Measurements from ENCODE around the gene KBTBD13. TPM values are rescaled to one million over a fixed set of nuclear protein-coding genes. Genes with fewer than 3 reads are reported as not detected.

The KBTBD13 gene
- total RNA-seq, 1 experiment from 2014 or later: not detected

DNA sequence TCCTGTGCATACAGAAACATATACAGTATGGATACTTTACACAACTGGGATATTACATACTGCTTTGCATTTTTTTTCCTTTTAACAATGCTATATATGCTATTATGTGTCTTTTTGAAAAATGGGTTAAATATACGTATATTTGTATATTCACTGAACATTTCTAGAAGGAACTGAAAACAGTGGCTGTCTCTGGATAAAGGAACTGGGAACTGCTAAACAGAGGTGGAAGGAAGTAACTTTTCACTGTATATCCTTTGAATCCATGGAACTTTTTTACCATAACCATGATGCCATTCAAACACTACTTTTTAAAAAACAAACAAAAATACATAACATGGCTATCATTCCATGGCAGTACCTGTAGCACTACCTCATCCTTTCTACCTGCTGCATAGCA lies 49.0 kb upstream of the KBTBD13 start:
- in situ Hi-C loops (cut with HindIII; ENCODE audit: low pct_unique_long_range_greater_than_20kb, low sequenced_read_pairs): no loop called here

DNA sequence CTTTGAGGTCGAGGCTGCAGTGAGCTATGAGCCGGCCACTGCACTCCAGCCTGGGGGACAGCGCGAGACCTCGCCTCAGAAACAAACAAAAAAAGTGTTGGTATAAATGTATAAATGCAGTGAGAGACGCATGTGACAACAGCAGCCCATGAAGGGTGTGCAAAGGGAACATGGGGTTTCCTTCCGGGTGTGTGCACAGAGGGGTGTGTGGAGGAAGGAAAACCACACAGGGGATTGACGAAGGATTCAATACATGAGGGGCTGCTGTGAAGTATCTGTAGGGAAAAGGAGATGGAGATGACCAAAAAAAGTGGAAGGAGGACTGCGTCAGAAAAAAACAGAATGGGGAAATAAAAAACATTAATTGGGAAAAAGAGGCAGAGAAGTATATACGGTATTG lies 48.2 kb upstream of the KBTBD13 start:
- Histone ChIP-seq H3K4me1 (ENCODE audit: control insufficient read depth, insufficient read depth, low read length) (peaks cover 11% of the 10 kb centered on the region), H3K4me3 (ENCODE audit: low read depth in 2 of 2, low read length in 2 of 2) (peak overlapping the region; percentile 79 to 83), H3K27me3 (ENCODE audit: control insufficient read depth, insufficient read depth, low read length) (no peaks in the 10 kb centered on the region), H3K36me3 (ENCODE audit: control insufficient read depth, insufficient read depth, low read length) (peaks cover 6% of the 10 kb centered on the region), H3K9me3 (ENCODE audit: control insufficient read depth, insufficient read depth, low read depth, low read length) (no peaks in the 10 kb centered on the region), H3K27ac (ENCODE audit: low read length) (peak overlapping the region; percentile 83)
- in situ Hi-C loops (cut with HindIII; ENCODE audit: low pct_unique_long_range_greater_than_20kb, low sequenced_read_pairs): no loop called here
- intact Hi-C loops (cut with micrococcal nuclease; ENCODE audit: unreplicated experiment): no loop called here
- no TSS peak for BruUV-seq (replicated peaks)
- TF ChIP-seq, protein P1, sequence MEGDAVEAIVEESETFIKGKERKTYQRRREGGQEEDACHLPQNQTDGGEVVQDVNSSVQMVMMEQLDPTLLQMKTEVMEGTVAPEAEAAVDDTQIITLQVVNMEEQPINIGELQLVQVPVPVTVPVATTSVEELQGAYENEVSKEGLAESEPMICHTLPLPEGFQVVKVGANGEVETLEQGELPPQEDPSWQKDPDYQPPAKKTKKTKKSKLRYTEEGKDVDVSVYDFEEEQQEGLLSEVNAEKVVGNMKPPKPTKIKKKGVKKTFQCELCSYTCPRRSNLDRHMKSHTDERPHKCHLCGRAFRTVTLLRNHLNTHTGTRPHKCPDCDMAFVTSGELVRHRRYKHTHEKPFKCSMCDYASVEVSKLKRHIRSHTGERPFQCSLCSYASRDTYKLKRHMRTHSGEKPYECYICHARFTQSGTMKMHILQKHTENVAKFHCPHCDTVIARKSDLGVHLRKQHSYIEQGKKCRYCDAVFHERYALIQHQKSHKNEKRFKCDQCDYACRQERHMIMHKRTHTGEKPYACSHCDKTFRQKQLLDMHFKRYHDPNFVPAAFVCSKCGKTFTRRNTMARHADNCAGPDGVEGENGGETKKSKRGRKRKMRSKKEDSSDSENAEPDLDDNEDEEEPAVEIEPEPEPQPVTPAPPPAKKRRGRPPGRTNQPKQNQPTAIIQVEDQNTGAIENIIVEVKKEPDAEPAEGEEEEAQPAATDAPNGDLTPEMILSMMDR (IDR thresholded peaks at IDR 0.05): no peak
- TF ChIP-seq SIN3A (IDR thresholded peaks at IDR 0.05; ENCODE audit: borderline replicate concordance, insufficient read depth, low read depth, low read length): no peak
- no peak for TF ChIP-seq REST (IDR thresholded peaks at IDR 0.05; ENCODE audit: insufficient read depth in 1 of 2, low read depth in 2 of 2, low read length in 1 of 2)
- no peak for TF ChIP-seq TCF7L2 (IDR thresholded peaks at IDR 0.05; ENCODE audit: low read depth, low read length)
- no peak for TF ChIP-seq POLR2AphosphoS5 (IDR thresholded peaks at IDR 0.05; ENCODE audit: low read depth, low read length)
- ChIA-PET CTCF (no interaction called here), POLR2A (no interaction called here)
- ATAC-seq: no peak
- DNase-seq (ENCODE audit: low read depth, low spot score): no peak

More for the DNA sequence above, 49.0 kb upstream of the KBTBD13 start:
- ChIA-PET POLR2A (no interaction called here), CTCF (interaction anchor here (0.6 kb wide), 1 partner anchor 27 kb away, joined by 4 read pairs; no protein-coding TSS in a partner anchor)
- DNase-seq (ENCODE audit: low read depth, low spot score) (no peak), ATAC-seq (no peak)
- peaks cover 6% of the 10 kb centered on the region for H3K36me3 ChIP-seq (ENCODE audit: control insufficient read depth, insufficient read depth, low read length)
- H3K4me3 ChIP-seq (ENCODE audit: low read depth in 2 of 2, low read length in 2 of 2): no peak overlapping the region
- no peaks in the 10 kb centered on the region for H3K9me3 ChIP-seq (ENCODE audit: control insufficient read depth, insufficient read depth, low read depth, low read length)
- no TSS peak for BruUV-seq (replicated peaks)
- H3K27me3 ChIP-seq (ENCODE audit: control insufficient read depth, insufficient read depth, low read length): no peaks in the 10 kb centered on the region
- no peak for TF ChIP-seq POLR2AphosphoS5 (IDR thresholded peaks at IDR 0.05; ENCODE audit: low read depth, low read length)
- TF ChIP-seq SIN3A (IDR thresholded peaks at IDR 0.05; ENCODE audit: borderline replicate concordance, insufficient read depth, low read depth, low read length): no peak
- H3K27ac ChIP-seq (ENCODE audit: low read length): no peak overlapping the region
- intact Hi-C loops (cut with micrococcal nuclease; ENCODE audit: unreplicated experiment): no loop called here
- peaks cover 9% of the 10 kb centered on the region for H3K4me1 ChIP-seq (ENCODE audit: control insufficient read depth, insufficient read depth, low read length)

GRCh38 chr15:65028921-65029735 lies 47.4 kb upstream of the KBTBD13 start, which contains the start of gene MTFMT:
MTFMT (minus strand) TSS chr15:65029639; CDS start chr15:65029613, 26 bp downstream.
- POLR2A ChIA-PET: no interaction called here
- peaks cover 6% of the 10 kb centered on the region for H3K36me3 ChIP-seq (ENCODE audit: control insufficient read depth, insufficient read depth, low read length)
- H3K4me1 ChIP-seq (ENCODE audit: control insufficient read depth, insufficient read depth, low read length): peaks cover 15% of the 10 kb centered on the region
- in situ Hi-C loops (cut with HindIII; ENCODE audit: low pct_unique_long_range_greater_than_20kb, low sequenced_read_pairs): no loop called here
- BruUV-seq (replicated peaks): no TSS peak
- peak within 1 kb of the TSS; percentile 79 to 83 for H3K4me3 ChIP-seq (ENCODE audit: low read depth in 2 of 2, low read length in 2 of 2)
- ATAC-seq: peak; percentile 94
- CTCF ChIA-PET: no interaction called here
- no peak for DNase-seq (ENCODE audit: low read depth, low spot score)
- no peaks in the 10 kb centered on the region for H3K9me3 ChIP-seq (ENCODE audit: control insufficient read depth, insufficient read depth, low read depth, low read length)
- TF ChIP-seq, protein P1 (IDR thresholded peaks at IDR 0.05): 0 out of 2 replicates have a peak, but pooled peaks have one; percentile 15
- TF ChIP-seq REST (IDR thresholded peaks at IDR 0.05; ENCODE audit: insufficient read depth in 1 of 2, low read depth in 2 of 2, low read length in 1 of 2) (no peak), POLR2AphosphoS5 (IDR thresholded peaks at IDR 0.05; ENCODE audit: low read depth, low read length) (peak; percentile 96), SIN3A (IDR thresholded peaks at IDR 0.05; ENCODE audit: borderline replicate concordance, insufficient read depth, low read depth, low read length) (peak; percentile 87), TCF7L2 (IDR thresholded peaks at IDR 0.05; ENCODE audit: low read depth, low read length) (no peak)
- H3K27ac ChIP-seq (ENCODE audit: low read length): peak within 1 kb of the TSS; percentile 83
- intact Hi-C loops (cut with micrococcal nuclease; ENCODE audit: unreplicated experiment): no loop called here
- H3K27me3 ChIP-seq (ENCODE audit: control insufficient read depth, insufficient read depth, low read length): no peaks in the 10 kb centered on the region

All from Panc1 (cell line).